K562 (cell line): ENCODE data around the gene MPHOSPH9. TPM values are rescaled to one million over a fixed set of nuclear protein-coding genes. Genes with fewer than 3 reads are reported as not detected.

ENCODE experiments used
- BACH1 ChIP-seq: fragments of 200-800 bp; sonication (Bioruptor generic); IDR thresholded peaks from 2 replicates; pipeline ENCODE4 v1.6.1; 2016; ENCODE audit warnings: missing genetic modification characterization, missing compliant biosample characterization
- CBX2 ChIP-seq: fragments of 200-600 bp; sonication (generic); IDR thresholded peaks from one replicate; pipeline ENCODE4 v1.6.1; 2012; ENCODE audit warnings: mild to moderate bottlenecking, low read length, inconsistent platforms; ENCODE audit not compliant: insufficient read depth, poor library complexity, severe bottlenecking
- CHD4 ChIP-seq: fragments of 200-600 bp; sonication (generic); IDR thresholded peaks from 3 replicates; pipeline ENCODE4 v1.6.1; 2012; ENCODE audit warnings: low read depth, mild to moderate bottlenecking, mixed read lengths, low read length, inconsistent platforms; ENCODE audit not compliant: insufficient read depth, insufficient replicate concordance, poor library complexity, severe bottlenecking
- ERF ChIP-seq: fragments of 450-650 bp; formaldehyde crosslinking; IDR thresholded peaks from 2 replicates; pipeline ENCODE4 v1.4.0; 2020; ENCODE audit warnings: mild to moderate bottlenecking, mixed read lengths
- ETV5 ChIP-seq: sonication (generic); formaldehyde crosslinking; IDR thresholded peaks from 2 replicates; pipeline ENCODE4 v1.4.0; 2020; ENCODE audit warnings: low read depth, mild to moderate bottlenecking, missing genetic modification reagents
- FOXP1 ChIP-seq: sonication (generic); formaldehyde crosslinking; IDR thresholded peaks from 2 replicates; pipeline ENCODE4 v1.8.0; 2022; ENCODE audit warnings: mild to moderate bottlenecking, missing genetic modification reagents
- MAFG ChIP-seq: fragments of 450-650 bp; conservative IDR thresholded peaks from 2 replicates; pipeline ENCODE4 v1.6.1; 2016; ENCODE audit warnings: missing genetic modification characterization, missing compliant biosample characterization
- MCM2 ChIP-seq: fragments of 450-650 bp; IDR thresholded peaks from 2 replicates; pipeline ENCODE4 v1.6.1; 2017; ENCODE audit warnings: low read depth, mild to moderate bottlenecking
- MXI1 ChIP-seq: IDR thresholded peaks from 2 replicates; pipeline ENCODE4 v1.6.1; 2011; ENCODE audit warnings: low read depth, mild to moderate bottlenecking, improper control_type of control experiment, low read length
- MYNN ChIP-seq, 2 experiments: sonication (generic); formaldehyde crosslinking in 1 of 2; IDR thresholded peaks; 2 replicates each; pipeline versions ENCODE4 v1.5.0 to v1.6.1; 2016 to 2020; ENCODE audit warnings: antibody characterized with exemption in 1 of 2, missing genetic modification reagents in 1 of 2
- NFIC ChIP-seq: fragments of 450-650 bp; IDR thresholded peaks from 2 replicates; pipeline ENCODE4 v1.6.1; 2017; ENCODE audit warnings: mild to moderate bottlenecking, inconsistent platforms
- PHB2 ChIP-seq: fragments of 450-650 bp; IDR thresholded peaks from 2 replicates; pipeline ENCODE4 v1.6.1; 2017; ENCODE audit warnings: low read depth
- RB1 ChIP-seq: fragments of 450-650 bp; IDR thresholded peaks from 2 replicates; pipeline ENCODE4 v1.6.1; 2017; ENCODE audit warnings: low read depth, mild to moderate bottlenecking
- RHOXF2B ChIP-seq: fragments of 250-450 bp; sonication (Bioruptor Pico); conservative IDR thresholded peaks from 2 replicates; pipeline ENCODE4 v1.5.1; 2021
- SIX5 ChIP-seq, 2 experiments: IDR thresholded peaks; 2 replicates each; pipeline ENCODE4 v1.6.1; 2011; ENCODE audit warnings: low read length in 2 of 2, borderline replicate concordance in 1 of 2, low read depth in 1 of 2, mild to moderate bottlenecking in 1 of 2, moderate library complexity in 1 of 2; ENCODE audit not compliant: insufficient read depth in 1 of 2
- SNIP1 ChIP-seq: fragments of 450-650 bp; IDR thresholded peaks from 2 replicates; pipeline ENCODE4 v1.7.1; 2017; ENCODE audit warnings: low read depth, mild to moderate bottlenecking
- SP1 ChIP-seq: sonication (generic); formaldehyde crosslinking; IDR thresholded peaks from 2 replicates; pipeline ENCODE4 v1.8.1; 2022; ENCODE audit warnings: mild to moderate bottlenecking, missing genetic modification reagents
- TARDBP ChIP-seq: fragments of 450-650 bp; IDR thresholded peaks from 2 replicates; pipeline ENCODE4 v1.6.1; 2016
- ZC3H11A ChIP-seq: IDR thresholded peaks from 2 replicates; pipeline ENCODE4 v1.6.1; 2012; ENCODE audit warnings: low read depth, low read length, improper control_type of control experiment
- ZNF174 ChIP-seq: fragments of 250-450 bp; sonication (Bioruptor Pico); IDR thresholded peaks from 2 replicates; pipeline ENCODE4 v1.4.0; 2020; ENCODE audit warnings: mild to moderate bottlenecking
- ZNF445 ChIP-seq: fragments of 250-450 bp; sonication (Bioruptor Pico); IDR thresholded peaks from 2 replicates; pipeline ENCODE4 v1.4.0; 2020; ENCODE audit warnings: low read depth, mild to moderate bottlenecking, moderate library complexity
- polyA plus RNA-seq, 8 experiments: library from polyadenylated mRNA; depleted of rRNA in 4 of 8; stranded (reverse) in 5 of 8; unstranded in 3 of 8; fragments of >200 nt; fragmentation: Nextera tagmentation in 2 of 8; fragmentation: Illumina TruSeq in 1 of 8; extraction: Ambion mirVana in 2 of 8; extraction: Trizol in 1 of 8; gene quantifications; 2 replicates each; pipeline versions ENCODE4 v1.2.1 to v1.2.3, GENCODE V29; 2011 to 2014; ENCODE audit warnings: inconsistent platforms in 1 of 8, missing spikeins in 1 of 8
- total RNA-seq, 7 experiments: library from RNA; depleted of rRNA in 6 of 7; stranded (reverse); fragments of >200 nt in 6 of 7; fragmentation: Illumina TruSeq in 2 of 7; extraction: Trizol in 2 of 7; gene quantifications; 2 replicates each; pipeline versions ENCODE4 v1.2.1 to v1.2.3, GENCODE V29; 2011 to 2021; ENCODE audit warnings: low replicate concordance in 1 of 7
- TF ChIP-seq, protein P1 (sequence below): sonication (generic); formaldehyde crosslinking; IDR thresholded peaks from 2 replicates; pipeline ENCODE4 v1.8.1; 2023; ENCODE audit warnings: mild to moderate bottlenecking, missing genetic modification reagents, moderate library complexity
- TF ChIP-seq, protein P2 (sequence below): fragments of 250-450 bp; sonication (Bioruptor Pico); IDR thresholded peaks from 2 replicates; pipeline ENCODE4 v1.8.0; 2021; ENCODE audit warnings: borderline replicate concordance, mild to moderate bottlenecking, moderate library complexity; ENCODE audit not compliant: poor library complexity, severe bottlenecking
- TF ChIP-seq, protein P3 (sequence below): fragments of 200-800 bp; sonication (Bioruptor generic); IDR thresholded peaks from 2 replicates; pipeline ENCODE4 v1.6.1; 2017; ENCODE audit warnings: missing genetic modification characterization, missing compliant biosample characterization
- TF ChIP-seq, protein P4 (sequence below): fragments of 250-450 bp; sonication (Bioruptor Pico); IDR thresholded peaks from 2 replicates; pipeline ENCODE4 v1.5.1; 2021; ENCODE audit warnings: mild to moderate bottlenecking

MPHOSPH9 gene
- total and polyA plus RNA-seq, 9 of the 15 experiments (the other 6 are each of a cell fraction or from before 2014, with no cell fraction given), result 14.2 to 103 (median 54.5) TPM

DNA sequence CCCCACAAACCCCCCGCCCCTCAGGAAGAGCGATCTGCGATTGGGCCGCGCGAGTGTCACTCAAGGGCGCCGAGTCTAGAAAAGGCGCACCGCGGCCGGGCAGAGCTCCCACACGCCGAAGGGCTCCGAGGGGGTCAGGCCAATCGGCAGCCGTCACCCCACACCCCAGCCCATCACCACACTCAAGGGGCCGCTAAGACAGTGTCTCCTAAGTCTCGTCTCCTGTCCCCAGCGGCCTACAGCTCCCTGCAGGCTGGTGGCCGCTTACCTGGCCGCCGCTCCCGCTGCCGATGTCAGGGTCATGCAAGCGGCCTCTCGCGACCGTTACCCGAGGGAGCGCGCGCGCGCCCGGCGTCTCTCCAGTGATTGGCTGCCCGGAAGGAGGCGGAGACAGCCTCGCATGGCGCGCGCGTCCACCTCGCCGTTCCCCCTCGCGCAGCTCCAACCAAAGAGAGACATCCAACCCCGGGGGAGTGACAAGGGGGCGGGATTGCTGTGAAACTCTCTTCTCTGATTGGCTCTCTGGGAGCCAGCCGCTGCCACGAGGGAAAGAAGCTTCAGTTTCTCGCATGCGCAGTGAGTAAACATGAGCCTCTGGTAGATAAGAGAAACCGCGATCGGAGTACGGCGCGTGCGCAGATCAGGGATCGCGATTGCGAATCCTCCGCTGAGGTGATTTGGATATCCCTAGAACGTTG, at the start of gene MPHOSPH9, which contains the start of gene MTRFR (continued):
- TF ChIP-seq, protein P1, sequence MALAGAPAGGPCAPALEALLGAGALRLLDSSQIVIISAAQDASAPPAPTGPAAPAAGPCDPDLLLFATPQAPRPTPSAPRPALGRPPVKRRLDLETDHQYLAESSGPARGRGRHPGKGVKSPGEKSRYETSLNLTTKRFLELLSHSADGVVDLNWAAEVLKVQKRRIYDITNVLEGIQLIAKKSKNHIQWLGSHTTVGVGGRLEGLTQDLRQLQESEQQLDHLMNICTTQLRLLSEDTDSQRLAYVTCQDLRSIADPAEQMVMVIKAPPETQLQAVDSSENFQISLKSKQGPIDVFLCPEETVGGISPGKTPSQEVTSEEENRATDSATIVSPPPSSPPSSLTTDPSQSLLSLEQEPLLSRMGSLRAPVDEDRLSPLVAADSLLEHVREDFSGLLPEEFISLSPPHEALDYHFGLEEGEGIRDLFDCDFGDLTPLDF (CRISPR knock-in tag), result peak; percentile 98
- TF ChIP-seq RB1 (peak; percentile 93), CHD4 (no peak), PHB2 (peak; percentile 17; the same call in 1 of the 2 replicates), SP1 (CRISPR knock-in tag) (peak; percentile 96), MAFG (tag) (no peak), CBX2 (no peak), SIX5 (IDR thresholded peaks at IDR 0.05; ENCODE audit: borderline replicate concordance in 1 of 2, insufficient read depth in 1 of 2, low read depth in 1 of 2, low read length in 2 of 2) (no peak), ZNF174 (CRISPR knock-in tag) (no peak), ZC3H11A (no peak), FOXP1 (CRISPR knock-in tag) (no peak), MCM2 (no peak), ERF (peak; percentile 87), TARDBP (no peak; the same call in 1 of the 2 replicates), MXI1 (peak; percentile 35), BACH1 (tag) (no peak), SNIP1 (no peak), RHOXF2B (CRISPR knock-in tag) (0 out of 2 replicates have a peak, but pooled peaks have one; percentile 59), ETV5 (CRISPR knock-in tag) (no peak), NFIC (peak; percentile 83), ZNF445 (CRISPR knock-in tag) (no peak), MYNN (IDR thresholded peaks at IDR 0.05) (0 out of 2 replicates have a peak, but pooled peaks have one; percentile 22), MYNN (CRISPR knock-in tag; IDR thresholded peaks at IDR 0.05) (no peak)
- TF ChIP-seq, protein P2, sequence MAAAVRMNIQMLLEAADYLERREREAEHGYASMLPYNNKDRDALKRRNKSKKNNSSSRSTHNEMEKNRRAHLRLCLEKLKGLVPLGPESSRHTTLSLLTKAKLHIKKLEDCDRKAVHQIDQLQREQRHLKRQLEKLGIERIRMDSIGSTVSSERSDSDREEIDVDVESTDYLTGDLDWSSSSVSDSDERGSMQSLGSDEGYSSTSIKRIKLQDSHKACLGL (CRISPR knock-in tag), result no peak
- TF ChIP-seq, protein P3, sequence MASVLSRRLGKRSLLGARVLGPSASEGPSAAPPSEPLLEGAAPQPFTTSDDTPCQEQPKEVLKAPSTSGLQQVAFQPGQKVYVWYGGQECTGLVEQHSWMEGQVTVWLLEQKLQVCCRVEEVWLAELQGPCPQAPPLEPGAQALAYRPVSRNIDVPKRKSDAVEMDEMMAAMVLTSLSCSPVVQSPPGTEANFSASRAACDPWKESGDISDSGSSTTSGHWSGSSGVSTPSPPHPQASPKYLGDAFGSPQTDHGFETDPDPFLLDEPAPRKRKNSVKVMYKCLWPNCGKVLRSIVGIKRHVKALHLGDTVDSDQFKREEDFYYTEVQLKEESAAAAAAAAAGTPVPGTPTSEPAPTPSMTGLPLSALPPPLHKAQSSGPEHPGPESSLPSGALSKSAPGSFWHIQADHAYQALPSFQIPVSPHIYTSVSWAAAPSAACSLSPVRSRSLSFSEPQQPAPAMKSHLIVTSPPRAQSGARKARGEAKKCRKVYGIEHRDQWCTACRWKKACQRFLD (CRISPR knock-in tag), result peak; percentile 82
- TF ChIP-seq, protein P4, sequence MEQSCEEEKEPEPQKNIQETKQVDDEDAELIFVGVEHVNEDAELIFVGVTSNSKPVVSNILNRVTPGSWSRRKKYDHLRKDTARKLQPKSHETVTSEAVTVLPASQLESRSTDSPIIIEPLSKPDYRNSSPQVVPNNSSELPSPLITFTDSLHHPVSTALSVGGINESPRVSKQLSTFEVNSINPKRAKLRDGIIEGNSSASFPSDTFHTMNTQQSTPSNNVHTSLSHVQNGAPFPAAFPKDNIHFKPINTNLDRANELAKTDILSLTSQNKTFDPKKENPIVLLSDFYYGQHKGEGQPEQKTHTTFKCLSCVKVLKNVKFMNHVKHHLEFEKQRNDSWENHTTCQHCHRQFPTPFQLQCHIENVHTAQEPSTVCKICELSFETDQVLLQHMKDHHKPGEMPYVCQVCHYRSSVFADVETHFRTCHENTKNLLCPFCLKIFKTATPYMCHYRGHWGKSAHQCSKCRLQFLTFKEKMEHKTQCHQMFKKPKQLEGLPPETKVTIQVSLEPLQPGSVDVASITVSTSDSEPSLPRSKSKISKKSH (CRISPR knock-in tag), result no peak
